ENCODE data around the gene PRR22. TPM values are rescaled to one million over a fixed set of nuclear protein-coding genes. Genes with fewer than 3 reads are reported as not detected.

Gene PRR22
- total RNA-seq, 1 experiment from 2014 or later: 5.6 TPM

- Histone ChIP-seq H3K79me2 (ENCODE audit: low read length) (no peaks in the 10 kb centered on the region), H3K4me1 (ENCODE audit: insufficient read depth, low read length) (no peaks in the 10 kb centered on the region), H3K9ac (ENCODE audit: low read length) (peak overlapping the region; percentile 23; the same call in 1 of the 2 replicates), H3K4me3 (ENCODE audit: low read length) (no peak overlapping the region), H3K27me3 (ENCODE audit: low read length) (no peaks in the 10 kb centered on the region), H3K4me2 (ENCODE audit: low read length) (peak overlapping the region; percentile 43; the same call in 1 of the 2 replicates), H3K9me2 (replicated peaks; ENCODE audit: low read length) (no peaks in the 10 kb centered on the region), H4K20me1 (ENCODE audit: low read length) (no peaks in the 10 kb centered on the region), H3K9me3 (ENCODE audit: low read length) (no peaks in the 10 kb centered on the region), H2AFZ (ENCODE audit: low read length) (peak overlapping the region; percentile 70), H3F3A (ENCODE audit: low read length, unreplicated experiment) (no peaks in the 10 kb centered on the region), H3K36me3 (ENCODE audit: low read depth, low read length) (no peaks in the 10 kb centered on the region), H3K27ac (ENCODE audit: low read length) (no peak overlapping the region)
- intact Hi-C loops (cut with micrococcal nuclease): loop anchor here (1.0 to 2.0 kb wide), 3 partner anchors 21 to 119 kb away; partner anchors contain the start of genes CATSPERD and LONP1
- POLR2A ChIA-PET (ENCODE audit: unreplicated experiment): interaction anchor here (0.6 kb wide), 1 partner anchor 126 kb away, joined by 5 read pairs; no protein-coding TSS in a partner anchor
- DNase-seq (no peak), ATAC-seq (no peak)
- TSS peak; percentile 98 for BruUV-seq (replicated peaks)
- TF ChIP-seq CTCF (conservative IDR thresholded peaks at IDR 0.05; ENCODE audit: low read depth, low read length) (no peak), EZH2phosphoT487 (IDR thresholded peaks at IDR 0.05; ENCODE audit: borderline replicate concordance, low read length) (no peak), EZH2 (IDR thresholded peaks at IDR 0.05; ENCODE audit: low read length, unreplicated experiment) (no peak)
- CTCF ChIA-PET: interaction anchor here (0.6 to 1.4 kb wide), 3 partner anchors 21 to 131 kb away, joined by 3 to 31 read pairs (median 6); partner anchors contain the start of gene VMAC
Measured at GRCh38 chr19:5773276-5773675, 11.3 kb downstream of the PRR22 start.

GRCh38 chr19:5772416-5772815 lies 12.1 kb downstream of the PRR22 start:
- intact Hi-C loops (cut with micrococcal nuclease): loop anchor here (2.0 kb wide), 1 partner anchor 52 kb away; the partner anchor contains the start of genes CATSPERD and LONP1
- ChIA-PET CTCF (no interaction called here), POLR2A (ENCODE audit: unreplicated experiment) (no interaction called here)
- TF ChIP-seq EZH2 (IDR thresholded peaks at IDR 0.05; ENCODE audit: low read length, unreplicated experiment): no peak
- TF ChIP-seq EZH2phosphoT487 (IDR thresholded peaks at IDR 0.05; ENCODE audit: borderline replicate concordance, low read length): no peak
- TF ChIP-seq CTCF (conservative IDR thresholded peaks at IDR 0.05; ENCODE audit: low read depth, low read length): no peak
- ATAC-seq: no peak
- Histone ChIP-seq H3K9me3 (ENCODE audit: low read length) (no peaks in the 10 kb centered on the region), H3K36me3 (ENCODE audit: low read depth, low read length) (no peaks in the 10 kb centered on the region), H3K79me2 (ENCODE audit: low read length) (no peaks in the 10 kb centered on the region), H3F3A (ENCODE audit: low read length, unreplicated experiment) (no peaks in the 10 kb centered on the region), H3K4me1 (ENCODE audit: insufficient read depth, low read length) (no peaks in the 10 kb centered on the region), H3K27ac (ENCODE audit: low read length) (no peak overlapping the region), H3K9ac (ENCODE audit: low read length) (no peak overlapping the region), H2AFZ (ENCODE audit: low read length) (no peak overlapping the region), H4K20me1 (ENCODE audit: low read length) (no peaks in the 10 kb centered on the region), H3K4me3 (ENCODE audit: low read length) (no peak overlapping the region), H3K9me2 (replicated peaks; ENCODE audit: low read length) (no peaks in the 10 kb centered on the region), H3K4me2 (ENCODE audit: low read length) (no peak overlapping the region), H3K27me3 (ENCODE audit: low read length) (no peaks in the 10 kb centered on the region)
- BruUV-seq (replicated peaks): no TSS peak
- no peak for DNase-seq

GRCh38 chr19:5767949-5768348 lies 16.6 kb downstream of the PRR22 start:
- Histone ChIP-seq H3K9me3 (ENCODE audit: low read length) (no peaks in the 10 kb centered on the region), H3K79me2 (ENCODE audit: low read length) (no peaks in the 10 kb centered on the region), H3K36me3 (ENCODE audit: low read depth, low read length) (no peaks in the 10 kb centered on the region), H4K20me1 (ENCODE audit: low read length) (no peaks in the 10 kb centered on the region), H3K4me2 (ENCODE audit: low read length) (no peak overlapping the region), H3K9me2 (replicated peaks; ENCODE audit: low read length) (no peaks in the 10 kb centered on the region; the same call in 1 of the 2 replicates), H3K9ac (ENCODE audit: low read length) (no peak overlapping the region), H3K27ac (ENCODE audit: low read length) (no peak overlapping the region), H3K4me1 (ENCODE audit: insufficient read depth, low read length) (no peaks in the 10 kb centered on the region), H3K27me3 (ENCODE audit: low read length) (no peaks in the 10 kb centered on the region), H3F3A (ENCODE audit: low read length, unreplicated experiment) (no peaks in the 10 kb centered on the region), H2AFZ (ENCODE audit: low read length) (no peak overlapping the region), H3K4me3 (ENCODE audit: low read length) (no peak overlapping the region)
- BruUV-seq (replicated peaks): no TSS peak
- ATAC-seq (no peak), DNase-seq (no peak)
- CTCF ChIA-PET: no interaction called here
- no peak for TF ChIP-seq EZH2phosphoT487 (IDR thresholded peaks at IDR 0.05; ENCODE audit: borderline replicate concordance, low read length)
- TF ChIP-seq CTCF (conservative IDR thresholded peaks at IDR 0.05; ENCODE audit: low read depth, low read length): no peak
- TF ChIP-seq EZH2 (IDR thresholded peaks at IDR 0.05; ENCODE audit: low read length, unreplicated experiment): no peak
- intact Hi-C loops (cut with micrococcal nuclease): no loop called here
- POLR2A ChIA-PET (ENCODE audit: unreplicated experiment): no interaction called here
